Measurements from ENCODE around the gene ALG3.

ALG3 gene

GRCh38 chr3:184259878-184260723 lies 11.3 kb upstream of the ALG3 start:
- DNase-seq, result peak in 3 of 14 donors; percentile 19 to 45 (median 28)

- peak in 1 of 14 donors; percentile 15 for DNase-seq
Measured at GRCh38 chr3:184259396-184259877, 10.7 kb upstream of the ALG3 start.

GRCh38 chr3:184258926-184259325 lies 10.2 kb upstream of the ALG3 start:
- DNase-seq, result no peak

GRCh38 chr3:184257083-184257915 lies 8.5 kb upstream of the ALG3 start:
- no peak for DNase-seq

GRCh38 chr3:184255291-184256039 lies 6.7 kb upstream of the ALG3 start:
- DNase-seq, result no peak

GRCh38 chr3:184250167-184250828 lies 1.5 kb upstream of the ALG3 start:
- DNase-seq, result peak in 12 of 14 donors; percentile 35 to 70 (median 54)

- DNase-seq, result peak; percentile 28 to 92 (median 85)
Measured at GRCh38 chr3:184249412-184250166, 827 bp upstream of the ALG3 start, which contains the start of gene EEF1AKMT4. TSS of gene EEF1AKMT4 (plus strand) at chr3:184249672. CDS start at chr3:184249695, 23 bp downstream.

- DNase-seq, result no peak
Measured at GRCh38 chr3:184242297-184242685, 6.5 kb downstream of the ALG3 start.

GRCh38 chr3:184241447-184242296 lies 7.1 kb downstream of the ALG3 start:
- no peak for DNase-seq

GRCh38 chr3:184241141-184241446 lies 7.7 kb downstream of the ALG3 start:
- DNase-seq, result no peak

- no peak for DNase-seq
Measured at GRCh38 chr3:184240384-184241140, 8.2 kb downstream of the ALG3 start.

GRCh38 chr3:184239708-184240107 lies 9.1 kb downstream of the ALG3 start:
- DNase-seq, result no peak

- DNase-seq, result no peak
Measured at GRCh38 chr3:184239221-184239620, 9.5 kb downstream of the ALG3 start.

- DNase-seq, result peak in 1 of 14 donors; percentile 63
Measured at GRCh38 chr3:184238246-184238818, 10.4 kb downstream of the ALG3 start.

GRCh38 chr3:184237807-184238206 lies 11.0 kb downstream of the ALG3 start:
- DNase-seq, result no peak

- DNase-seq, result no peak
Measured at GRCh38 chr3:184237211-184237610, 11.6 kb downstream of the ALG3 start.

- DNase-seq, result no peak
Measured at GRCh38 chr3:184236636-184237035, 12.1 kb downstream of the ALG3 start.

GRCh38 chr3:184236033-184236410 lies 12.7 kb downstream of the ALG3 start:
- DNase-seq, result no peak

GRCh38 chr3:184235381-184236032 lies 13.3 kb downstream of the ALG3 start:
- no peak for DNase-seq

Measured in C1 segment of cervical spinal cord (tissue), 14 donors.